ENCODE measurements around the gene GALNT10. TPM values are rescaled to one million over a fixed set of nuclear protein-coding genes. Genes with fewer than 3 reads are reported as not detected.
A peak's percentile ranks its signal among the peaks of the same experiment; 100 is the strongest.

Gene GALNT10
- total RNA-seq, 1 donor from 2014 or later: 11.5 TPM

- Histone ChIP-seq H3K36me3 (no peaks in the 10 kb centered on the region), H3K27ac (no peak overlapping the region), H3K9me3 (no peaks in the 10 kb centered on the region), H3K4me1 (peaks cover 20% of the 10 kb centered on the region), H3K4me3 (no peak overlapping the region), H3K27me3 (no peaks in the 10 kb centered on the region)
- no peak for TF ChIP-seq CTCF (IDR thresholded peaks at IDR 0.05)
- no peak for TF ChIP-seq POLR2A (IDR thresholded peaks at IDR 0.05)
- TF ChIP-seq POLR2AphosphoS5 (IDR thresholded peaks at IDR 0.05; ENCODE audit: insufficient read depth in 1 of 2, low read depth in 1 of 2): no peak
- intact Hi-C loops (cut with DNase I): no loop called here
- DNase-seq (ENCODE audit: extremely low spot score in 2 of 2): peak in 1 of 2 donors; percentile 56
Measured at GRCh38 chr5:154268073-154268472, 77.5 kb downstream of the GALNT10 start.

DNA sequence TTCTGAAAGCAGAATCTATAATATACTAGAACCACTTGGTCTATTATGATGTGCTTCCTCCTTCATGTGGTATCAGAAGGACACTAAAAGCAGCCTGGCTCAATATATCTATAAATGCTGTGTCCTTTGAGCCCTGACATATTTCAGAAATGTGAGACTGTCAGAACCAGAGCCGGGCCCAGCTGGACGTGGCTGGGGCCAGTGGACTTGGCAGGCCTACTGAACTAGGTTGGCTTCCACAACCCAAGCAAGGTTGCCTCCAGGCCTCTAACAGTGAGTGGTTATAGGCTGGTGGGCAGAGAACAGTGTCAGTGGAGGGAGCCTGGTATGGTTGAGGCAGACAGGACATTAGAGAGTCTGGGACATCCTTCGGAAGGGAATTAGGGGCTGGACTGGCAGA lies 78.9 kb downstream of the GALNT10 start:
- no peak overlapping the region for H3K27ac ChIP-seq
- H3K27me3 ChIP-seq: no peaks in the 10 kb centered on the region
- no peaks in the 10 kb centered on the region for H3K9me3 ChIP-seq
- no peaks in the 10 kb centered on the region for H3K36me3 ChIP-seq
- no peak for DNase-seq (ENCODE audit: extremely low spot score in 2 of 2)
- no peak for TF ChIP-seq POLR2A (IDR thresholded peaks at IDR 0.05)
- TF ChIP-seq POLR2AphosphoS5 (IDR thresholded peaks at IDR 0.05; ENCODE audit: insufficient read depth in 1 of 2, low read depth in 1 of 2): no peak
- TF ChIP-seq CTCF (IDR thresholded peaks at IDR 0.05): no peak
- H3K4me1 ChIP-seq: peaks cover 33% of the 10 kb centered on the region
- intact Hi-C loops (cut with DNase I): no loop called here
- H3K4me3 ChIP-seq: no peak overlapping the region

GRCh38 chr5:154271466-154271865 lies 80.9 kb downstream of the GALNT10 start:
- Histone ChIP-seq H3K27me3 (no peaks in the 10 kb centered on the region), H3K36me3 (no peaks in the 10 kb centered on the region), H3K4me1 (peaks cover 50% of the 10 kb centered on the region), H3K27ac (no peak overlapping the region), H3K4me3 (no peak overlapping the region), H3K9me3 (no peaks in the 10 kb centered on the region)
- intact Hi-C loops (cut with DNase I): no loop called here
- TF ChIP-seq CTCF (IDR thresholded peaks at IDR 0.05) (no peak), POLR2A (IDR thresholded peaks at IDR 0.05) (no peak), POLR2AphosphoS5 (IDR thresholded peaks at IDR 0.05; ENCODE audit: insufficient read depth in 1 of 2, low read depth in 1 of 2) (no peak)
- DNase-seq (ENCODE audit: extremely low spot score in 2 of 2): peak in 1 of 2 donors; percentile 27

DNA sequence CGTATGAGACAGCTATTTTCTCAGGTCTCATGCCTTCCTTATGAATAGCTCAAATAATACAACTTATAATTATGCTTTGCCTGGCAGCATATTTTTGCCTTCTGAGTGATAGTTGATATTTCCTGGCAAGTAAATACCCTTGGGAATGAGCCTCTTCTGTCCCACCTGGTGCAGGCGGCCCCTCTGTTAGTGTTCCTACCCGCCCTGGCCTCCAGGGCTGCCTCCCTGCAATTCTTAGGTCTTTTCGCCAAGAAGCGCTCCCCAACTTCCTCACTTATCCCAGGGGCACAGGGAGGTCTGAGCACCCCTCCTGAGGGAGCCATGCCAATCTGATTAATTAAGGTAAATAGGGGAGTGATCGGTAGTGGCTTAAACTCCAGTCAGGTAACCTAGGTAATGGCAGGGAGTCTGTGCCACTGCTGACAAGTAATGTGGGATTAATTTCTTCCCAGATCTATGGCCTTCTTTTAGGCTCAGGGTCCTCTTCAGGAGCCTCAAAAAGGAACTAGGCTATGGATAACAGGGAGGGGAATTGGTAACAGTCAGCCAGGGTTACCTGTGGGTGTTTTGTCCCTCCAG lies 81.5 kb downstream of the GALNT10 start:
- intact Hi-C loops (cut with DNase I): no loop called here

More for the DNA sequence above, 81.5 kb downstream of the GALNT10 start:
- no peak for TF ChIP-seq POLR2A (IDR thresholded peaks at IDR 0.05)
- TF ChIP-seq POLR2AphosphoS5 (IDR thresholded peaks at IDR 0.05; ENCODE audit: insufficient read depth in 1 of 2, low read depth in 1 of 2): no peak
- TF ChIP-seq CTCF (IDR thresholded peaks at IDR 0.05): no peak
- DNase-seq (ENCODE audit: extremely low spot score in 2 of 2): peak in 1 of 2 donors; percentile 70
- Histone ChIP-seq H3K27ac (no peak overlapping the region), H3K4me1 (peaks cover 55% of the 10 kb centered on the region), H3K27me3 (no peaks in the 10 kb centered on the region), H3K9me3 (no peaks in the 10 kb centered on the region), H3K36me3 (no peaks in the 10 kb centered on the region), H3K4me3 (no peak overlapping the region)
